Measurements from ENCODE around the gene NPIPB8.

DNA sequence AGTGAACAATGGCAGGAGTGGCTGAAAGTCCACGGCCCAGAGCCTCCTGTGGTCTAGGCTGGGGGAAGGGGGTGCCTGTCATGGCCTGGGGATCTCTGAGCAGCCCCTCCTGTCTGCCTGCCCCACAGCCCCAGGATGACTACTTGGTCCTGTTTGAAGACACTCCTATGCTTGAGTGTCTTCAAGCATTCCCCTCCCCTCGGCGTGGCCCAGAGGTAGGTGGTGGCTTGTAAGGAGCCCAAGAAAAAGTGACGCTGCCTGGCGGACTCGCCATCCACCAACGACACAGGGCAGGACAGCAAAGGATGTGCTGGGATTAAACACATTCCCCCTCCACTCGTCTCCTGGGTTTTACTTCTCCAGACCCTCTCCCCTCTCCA is 33.7 kb upstream of the NPIPB8 start:
- TF ChIP-seq CTCF (conservative IDR thresholded peaks at IDR 0.05 in 1 of 2, IDR thresholded peaks at IDR 0.05 in 1 of 2; ENCODE audit: low read depth in 1 of 2, low read length in 2 of 2), result no peak
- TF ChIP-seq EZH2 (IDR thresholded peaks at IDR 0.05; ENCODE audit: low read length, missing control alignments), result no peak
